LNCAP (cell line): Measurements from ENCODE around the gene BTNL8.

Source experiments
- CTCF ChIP-seq: fragments of 450-650 bp; IDR thresholded peaks from 2 replicates; pipeline ENCODE4 v1.5.1; 2017; ENCODE audit warnings: mild to moderate bottlenecking

BTNL8 gene

GRCh38 chr5:180870276-180871068 is 28.5 kb upstream of the BTNL8 start:
- TF ChIP-seq CTCF = no peak

- no peak for TF ChIP-seq CTCF
Measured at GRCh38 chr5:180872419-180872818, 26.5 kb upstream of the BTNL8 start.

GRCh38 chr5:180873615-180874520 is 25.1 kb upstream of the BTNL8 start:
- TF ChIP-seq CTCF = no peak

GRCh38 chr5:180874804-180875582 is 24.0 kb upstream of the BTNL8 start:
- no peak for TF ChIP-seq CTCF

GRCh38 chr5:180875860-180876426 is 23.0 kb upstream of the BTNL8 start:
- TF ChIP-seq CTCF = no peak

GRCh38 chr5:180889381-180889780 is 9.6 kb upstream of the BTNL8 start:
- TF ChIP-seq CTCF = no peak

- TF ChIP-seq CTCF = no peak
Measured at GRCh38 chr5:180900178-180900577, 1.2 kb downstream of the BTNL8 start.
